Measurements from ENCODE around the gene TOX4.

The TOX4 gene

DNA sequence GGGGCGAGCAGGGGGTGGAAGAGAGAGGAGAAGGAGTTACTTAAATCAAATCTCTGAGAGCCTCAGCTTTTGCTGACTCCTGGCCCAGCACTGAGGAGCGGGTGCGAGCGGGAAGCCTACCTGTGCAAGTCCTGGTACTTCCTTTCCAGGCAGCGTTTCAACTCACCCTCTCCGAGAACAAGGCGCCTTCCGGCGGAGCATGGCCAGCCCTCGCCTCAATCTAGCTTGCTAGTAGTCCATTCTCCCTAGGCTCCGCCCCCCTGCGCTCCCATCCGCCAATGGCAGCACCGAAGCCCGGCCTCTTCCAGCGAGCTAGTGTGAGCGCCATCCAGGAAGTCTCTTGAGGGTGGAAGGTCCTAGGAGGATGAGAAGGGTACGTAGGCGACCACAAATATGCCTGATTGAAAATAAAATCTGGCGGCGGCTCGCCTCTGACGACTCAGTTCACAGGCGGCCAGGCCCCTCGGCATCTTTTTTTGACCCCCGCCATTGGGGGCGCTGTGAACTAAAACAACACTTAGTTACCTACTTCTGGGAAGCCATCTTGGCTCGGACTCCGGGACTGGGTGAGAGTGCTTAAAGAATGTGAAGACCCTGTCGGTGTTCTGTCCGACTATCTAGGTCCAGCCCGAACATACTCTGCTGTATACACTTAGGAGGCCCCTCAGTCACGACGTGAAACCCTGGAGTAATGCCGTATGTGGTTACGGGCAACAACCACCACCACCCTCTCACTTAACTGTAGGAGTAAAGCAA is 20.9 kb upstream of the TOX4 start, which contains the start of gene CHD8:
Gene CHD8, minus strand, starts transcription at position 212 of the 756 bp plus-strand sequence. CDS start 24,480 bp downstream, outside the sequence.
- Histone ChIP-seq H3K27me3 (ENCODE audit: low read length) (no peaks in the 10 kb centered on the region), H3K9ac (ENCODE audit: low read length) (peak within 1 kb of the TSS; percentile 96), H3K4me3 (ENCODE audit: insufficient read depth, low read length, poor library complexity, severe bottlenecking) (peak within 1 kb of the TSS; percentile 99), H3K9me2 (replicated peaks; ENCODE audit: insufficient read depth, low read length) (no peaks in the 10 kb centered on the region), H3K4me2 (ENCODE audit: low read depth, low read length, poor library complexity, severe bottlenecking) (peak within 1 kb of the TSS; percentile 83), H3K79me2 (ENCODE audit: insufficient read depth, low read length) (peaks cover 48% of the 10 kb centered on the region), H3K9me3 (ENCODE audit: insufficient read depth, low read length) (no peaks in the 10 kb centered on the region), H2AFZ (ENCODE audit: low read depth, low read length, severe bottlenecking) (peak within 1 kb of the TSS; percentile 89), H3K27ac (ENCODE audit: low read depth, low read length) (peak within 1 kb of the TSS; percentile 79), H3K36me3 (ENCODE audit: low read length) (0 out of 2 replicates have a peak, but pooled peaks cover 13% of the 10 kb centered on the region), H4K20me1 (ENCODE audit: low read depth, low read length) (no peaks in the 10 kb centered on the region), H3F3A (ENCODE audit: insufficient read depth) (no peaks in the 10 kb centered on the region)
- TF ChIP-seq CTCF (IDR thresholded peaks at IDR 0.05; ENCODE audit: insufficient read depth, low read length, poor library complexity, severe bottlenecking) (peak; percentile 64), EZH2phosphoT487 (conservative IDR thresholded peaks at IDR 0.05; ENCODE audit: low read length) (no peak)

GRCh38 chr14:21467616-21468015 is 9.4 kb upstream of the TOX4 start:
- H3K4me3 ChIP-seq (ENCODE audit: insufficient read depth, low read length, poor library complexity, severe bottlenecking) = no peak overlapping the region
- H3K27ac ChIP-seq (ENCODE audit: low read depth, low read length) = no peak overlapping the region
- peaks cover 14% of the 10 kb centered on the region; the same call in 1 of the 2 replicates for H3K36me3 ChIP-seq (ENCODE audit: low read length)

GRCh38 chr14:21475767-21476522 is 1.1 kb upstream of the TOX4 start:
- TF ChIP-seq EZH2phosphoT487 (conservative IDR thresholded peaks at IDR 0.05; ENCODE audit: low read length) = no peak
- no peak for TF ChIP-seq CTCF (IDR thresholded peaks at IDR 0.05; ENCODE audit: insufficient read depth, low read length, poor library complexity, severe bottlenecking)
- Histone ChIP-seq H4K20me1 (ENCODE audit: low read depth, low read length) (no peaks in the 10 kb centered on the region), H3K79me2 (ENCODE audit: insufficient read depth, low read length) (peaks cover 42% of the 10 kb centered on the region), H2AFZ (ENCODE audit: low read depth, low read length, severe bottlenecking) (peak overlapping the region; percentile 60), H3K36me3 (ENCODE audit: low read length) (0 out of 2 replicates have a peak, but pooled peaks cover 5% of the 10 kb centered on the region), H3K27ac (ENCODE audit: low read depth, low read length) (peak overlapping the region; percentile 74), H3K9me2 (replicated peaks; ENCODE audit: insufficient read depth, low read length) (no peaks in the 10 kb centered on the region), H3K4me2 (ENCODE audit: low read depth, low read length, poor library complexity, severe bottlenecking) (peak overlapping the region; percentile 81), H3K4me3 (ENCODE audit: insufficient read depth, low read length, poor library complexity, severe bottlenecking) (peak overlapping the region; percentile 90), H3F3A (ENCODE audit: insufficient read depth) (no peaks in the 10 kb centered on the region), H3K27me3 (ENCODE audit: low read length) (no peaks in the 10 kb centered on the region), H3K9me3 (ENCODE audit: insufficient read depth, low read length) (no peaks in the 10 kb centered on the region), H3K9ac (ENCODE audit: low read length) (peak overlapping the region; percentile 71)

More at GRCh38 chr14:21467616-21468015, 9.4 kb upstream of the TOX4 start:
- H3K79me2 ChIP-seq (ENCODE audit: insufficient read depth, low read length) = no peaks in the 10 kb centered on the region
- H2AFZ ChIP-seq (ENCODE audit: low read depth, low read length, severe bottlenecking) = no peak overlapping the region
- H3K27me3 ChIP-seq (ENCODE audit: low read length) = no peaks in the 10 kb centered on the region
- H3K9ac ChIP-seq (ENCODE audit: low read length) = no peak overlapping the region
- H3F3A ChIP-seq (ENCODE audit: insufficient read depth) = no peaks in the 10 kb centered on the region
- no peak for TF ChIP-seq CTCF (IDR thresholded peaks at IDR 0.05; ENCODE audit: insufficient read depth, low read length, poor library complexity, severe bottlenecking)
- TF ChIP-seq EZH2phosphoT487 (conservative IDR thresholded peaks at IDR 0.05; ENCODE audit: low read length) = no peak
- H3K9me2 ChIP-seq (replicated peaks; ENCODE audit: insufficient read depth, low read length) = no peaks in the 10 kb centered on the region
- no peak overlapping the region for H3K4me2 ChIP-seq (ENCODE audit: low read depth, low read length, poor library complexity, severe bottlenecking)
- no peaks in the 10 kb centered on the region for H3K9me3 ChIP-seq (ENCODE audit: insufficient read depth, low read length)
- H4K20me1 ChIP-seq (ENCODE audit: low read depth, low read length) = no peaks in the 10 kb centered on the region
